ENCODE data around the gene TVP23B.
"Not testable (repeated sequence)": the region's sequence is repeated elsewhere in the genome, so short reads cannot be mapped to it uniquely, and the experiment has no call there.

TVP23B gene

DNA sequence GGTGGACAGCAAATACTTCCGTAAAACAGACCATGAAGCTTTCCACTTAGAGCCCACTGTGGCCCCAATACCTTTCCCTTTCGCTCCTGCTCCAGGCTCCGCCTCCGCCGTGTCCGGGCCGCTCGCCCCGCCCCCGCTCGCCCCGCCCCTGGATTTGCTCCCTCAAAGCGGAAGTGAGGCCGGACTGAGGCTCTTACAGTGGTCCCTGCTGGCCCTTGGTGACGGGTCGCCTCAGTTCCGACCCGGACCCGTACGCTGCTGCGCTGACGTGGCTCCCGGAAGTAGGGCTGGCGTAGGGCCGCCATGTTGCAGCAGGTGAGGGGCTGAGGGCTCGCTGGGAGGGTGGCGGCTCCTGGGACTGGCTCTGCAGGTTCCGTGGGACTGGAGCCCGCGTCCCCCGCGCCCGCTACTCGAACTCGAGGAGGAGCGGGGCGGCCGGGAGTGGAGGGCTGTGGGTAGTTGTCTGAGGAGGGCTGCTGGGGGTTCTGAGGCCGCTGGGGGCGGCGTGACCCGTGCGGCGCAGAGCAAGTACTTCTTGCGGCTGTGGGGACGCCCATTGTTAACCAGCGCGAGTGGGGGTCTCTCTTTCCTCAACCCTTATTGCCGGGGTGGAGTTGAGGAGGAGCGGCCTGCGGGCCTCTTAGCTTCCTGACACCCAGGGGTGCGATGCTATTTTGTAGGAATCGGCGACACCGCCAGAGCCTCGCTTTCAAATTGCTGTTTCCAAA lies at the start of gene TVP23B:
Gene TVP23B, plus strand, starts transcription at position 193 of the 728 bp plus-strand sequence. Its CDS starts 111 bp downstream, at position 304.
- FAIRE-seq = not testable (repeated sequence)

DNA sequence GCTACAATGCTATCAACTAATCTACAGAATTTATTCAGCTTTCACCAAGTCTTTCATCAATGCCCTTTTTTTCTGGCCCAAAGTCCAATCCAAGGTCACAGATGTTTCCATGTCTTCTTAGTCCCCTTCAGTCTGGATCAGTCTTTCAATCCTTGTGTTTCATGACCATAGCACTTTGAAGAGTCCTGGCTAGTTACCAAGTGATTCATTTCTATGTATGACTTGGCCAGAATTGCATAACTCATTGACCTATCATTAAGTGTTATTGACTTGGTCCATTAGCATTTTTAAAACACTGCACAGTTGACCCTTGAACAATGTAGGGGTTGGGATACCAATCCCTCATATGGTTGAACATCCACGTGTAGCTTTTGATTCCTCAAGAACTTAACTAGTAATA lies 48.5 kb upstream of the TVP23B start:
- FAIRE-seq = not testable (repeated sequence)

DNA sequence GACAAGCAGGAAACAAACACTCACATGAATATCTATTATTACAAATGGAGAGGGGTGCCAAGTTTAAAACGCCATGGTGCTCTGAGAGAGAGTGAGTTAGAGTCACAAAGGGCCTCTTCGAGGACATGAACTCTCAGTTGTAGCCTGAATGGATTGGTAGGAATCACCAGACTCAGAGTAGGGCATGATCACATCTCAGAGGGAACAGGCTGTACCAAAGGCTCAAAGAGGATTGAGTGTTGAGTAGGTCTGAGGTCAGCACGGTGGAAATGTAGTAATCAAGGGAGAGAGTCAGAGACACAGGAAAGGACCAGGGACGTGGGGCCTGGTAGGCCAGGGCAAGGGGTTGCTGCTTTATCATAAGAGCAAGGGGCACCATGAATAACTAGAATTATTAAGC lies 47.6 kb upstream of the TVP23B start:
- not testable (repeated sequence) for FAIRE-seq

DNA sequence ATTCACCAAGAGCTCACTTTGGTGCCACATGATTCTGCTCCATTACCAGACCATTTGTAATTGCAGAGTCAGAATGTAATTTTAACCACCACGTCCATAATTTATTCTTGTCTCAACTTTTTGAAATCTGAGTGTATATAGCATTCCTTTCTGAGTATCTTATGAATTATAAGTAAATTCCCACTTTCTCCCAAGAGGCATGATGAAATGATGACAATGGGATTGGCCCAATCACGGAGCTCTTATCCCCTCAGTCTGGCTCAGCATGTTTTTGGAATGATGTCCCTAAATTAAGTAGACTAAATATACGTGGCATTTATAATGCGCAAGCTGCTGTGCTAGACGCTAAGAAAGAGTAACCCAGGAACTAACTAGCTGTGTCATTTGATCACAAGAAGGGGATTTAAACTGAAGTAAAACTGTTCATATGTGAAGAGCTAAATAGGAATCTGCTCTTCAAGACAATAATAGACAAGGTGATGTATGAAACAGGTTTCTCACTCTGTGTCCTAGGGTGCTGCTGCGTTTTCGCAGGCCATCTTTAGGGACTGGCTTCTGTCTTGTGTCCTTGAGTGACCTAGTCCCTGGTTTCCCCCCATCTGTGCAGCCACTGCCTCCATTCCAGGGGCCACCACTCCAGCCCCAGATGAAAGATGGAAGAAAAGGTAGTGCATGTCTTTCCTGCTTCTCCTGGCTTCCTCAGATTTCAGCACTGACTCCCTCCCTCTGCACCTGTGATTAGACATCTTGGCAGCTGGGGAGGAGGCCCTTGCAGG lies 41.2 kb upstream of the TVP23B start:
- FAIRE-seq = not testable (repeated sequence)

DNA sequence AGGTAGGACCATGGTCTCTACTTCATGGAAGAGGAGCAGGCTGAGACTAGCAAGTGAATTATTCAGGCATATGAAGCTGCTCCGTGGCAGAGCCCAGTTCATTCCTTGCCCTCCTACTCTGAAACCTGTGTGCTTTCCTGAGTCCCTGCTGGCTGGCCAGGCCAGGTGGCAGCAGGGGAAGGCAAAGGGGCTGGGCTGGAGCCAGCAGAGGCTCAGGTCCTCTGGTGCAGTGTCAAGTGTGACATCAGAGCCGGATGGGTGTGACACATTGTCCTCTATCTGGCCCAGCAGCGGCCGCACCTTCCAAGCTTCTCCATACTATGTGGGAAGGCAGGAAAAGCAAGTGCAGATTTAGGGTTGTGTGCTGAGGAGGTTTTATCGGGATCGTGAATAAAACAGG lies 39.8 kb upstream of the TVP23B start:
- FAIRE-seq = not testable (repeated sequence)

DNA sequence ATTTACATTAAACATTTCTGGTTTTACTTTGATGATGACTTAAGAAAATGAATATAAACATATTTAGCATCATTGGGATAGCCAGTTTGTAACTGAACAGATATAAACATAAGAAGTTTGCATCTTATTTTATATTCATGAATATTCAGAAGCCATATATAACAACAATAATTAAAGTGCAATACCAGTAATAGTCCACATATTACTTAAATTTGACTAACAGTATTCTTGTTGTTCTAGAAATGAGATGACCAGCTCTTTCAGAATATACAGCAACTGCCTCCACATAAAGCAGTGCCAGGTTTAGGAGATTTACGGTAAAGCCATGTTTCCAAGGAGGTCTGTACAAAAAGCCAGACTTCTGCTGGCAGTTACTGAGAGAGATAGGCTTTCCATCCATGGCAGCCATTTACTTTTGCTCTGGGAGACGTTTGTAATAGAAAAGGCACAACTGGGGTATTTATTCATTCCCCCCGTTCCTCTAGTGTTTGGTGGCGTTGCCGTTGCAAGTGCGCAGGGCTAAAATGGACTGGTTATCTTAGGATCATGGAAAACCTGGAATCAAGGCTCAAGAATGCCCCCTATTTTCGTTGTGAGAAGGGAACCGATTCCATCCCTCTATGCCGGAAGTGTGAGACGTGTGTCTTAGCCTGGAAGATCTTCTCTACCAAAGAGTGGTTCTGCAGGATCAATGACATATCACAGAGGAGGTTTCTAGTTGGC lies 37.1 kb upstream of the TVP23B start, which contains the start of gene FBXW10:
Gene FBXW10, plus strand, starts transcription at position 356 of the 723 bp plus-strand sequence. Its CDS starts 191 bp downstream, at position 547.
- FAIRE-seq = peak; percentile 92

DNA sequence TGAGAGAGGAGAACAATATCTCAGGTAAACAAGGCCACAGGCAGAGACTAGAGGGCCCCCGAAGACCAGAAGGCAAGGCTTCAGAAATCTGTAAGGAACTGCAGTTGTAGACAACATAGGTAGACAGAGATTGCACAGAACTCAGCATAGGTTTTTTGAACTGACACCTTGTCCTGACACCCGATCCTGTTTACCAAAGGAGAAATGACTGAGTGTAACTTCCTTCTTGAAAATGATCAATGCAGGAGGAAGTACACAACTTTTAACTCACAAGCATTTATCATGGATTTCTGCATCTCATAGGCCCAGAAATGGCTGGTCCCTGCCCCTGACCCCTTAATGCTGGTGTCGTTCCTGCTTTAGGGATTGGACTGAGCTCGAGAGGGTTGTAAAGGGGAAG lies 36.3 kb upstream of the TVP23B start:
- not testable (repeated sequence) for FAIRE-seq

DNA sequence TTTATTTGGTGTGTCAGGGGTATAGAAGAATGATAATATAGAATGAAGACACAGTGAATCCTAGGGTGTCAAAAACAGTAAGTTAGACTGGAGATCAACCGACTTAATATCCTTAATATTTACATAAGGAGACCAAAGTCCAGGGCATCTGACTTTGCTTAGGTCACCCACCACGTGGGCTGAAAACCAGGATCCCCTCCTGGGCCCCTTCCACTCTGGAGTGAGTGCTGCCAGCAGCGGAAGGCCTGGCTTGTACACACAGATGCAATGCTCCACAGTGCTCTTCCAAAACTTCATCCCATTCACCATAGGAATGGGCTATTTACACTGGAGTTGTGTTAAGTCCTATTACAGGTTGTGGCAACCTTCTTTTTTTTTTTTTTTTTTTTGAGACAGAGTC lies 34.4 kb upstream of the TVP23B start:
- not testable (repeated sequence) for FAIRE-seq

DNA sequence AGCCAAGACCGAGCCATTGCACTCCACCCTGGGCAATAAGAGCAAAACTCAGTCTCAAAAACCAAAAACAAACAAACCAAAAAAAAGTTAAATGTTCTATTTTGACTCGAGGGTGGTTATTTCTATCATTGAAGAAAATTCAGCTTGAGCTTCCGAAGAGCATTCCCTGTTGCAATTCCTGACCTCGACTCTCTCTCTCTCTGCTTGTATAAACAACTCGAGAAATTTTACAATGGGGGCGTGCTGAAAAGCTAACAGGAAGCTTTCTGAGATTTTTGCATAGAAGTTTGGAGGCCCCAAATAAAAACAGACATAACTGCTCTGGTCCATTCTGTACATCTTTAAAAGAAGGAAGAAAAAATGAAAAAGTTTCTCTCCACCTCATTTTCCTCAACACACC lies 33.5 kb upstream of the TVP23B start:
- FAIRE-seq = not testable (repeated sequence)

DNA sequence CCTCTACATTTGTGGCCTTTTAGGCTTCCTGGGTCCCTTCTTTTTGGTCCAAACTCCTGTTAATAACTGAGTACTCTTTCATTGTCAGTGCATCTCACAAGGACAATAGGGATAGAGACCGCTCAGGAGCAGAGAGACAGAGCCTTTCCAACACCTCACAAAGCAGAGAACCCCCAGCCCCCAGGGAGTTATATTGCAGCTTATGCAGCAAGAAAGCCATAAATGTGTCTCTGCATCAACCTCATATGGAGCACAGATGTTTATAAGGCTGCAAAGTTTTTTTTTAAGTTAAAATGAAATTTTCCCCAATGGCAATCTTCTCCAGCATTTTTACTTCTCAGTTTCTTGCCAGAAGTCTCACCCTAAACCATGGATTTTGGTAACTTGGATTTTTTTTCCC lies 30.7 kb upstream of the TVP23B start:
- not testable (repeated sequence) for FAIRE-seq

DNA sequence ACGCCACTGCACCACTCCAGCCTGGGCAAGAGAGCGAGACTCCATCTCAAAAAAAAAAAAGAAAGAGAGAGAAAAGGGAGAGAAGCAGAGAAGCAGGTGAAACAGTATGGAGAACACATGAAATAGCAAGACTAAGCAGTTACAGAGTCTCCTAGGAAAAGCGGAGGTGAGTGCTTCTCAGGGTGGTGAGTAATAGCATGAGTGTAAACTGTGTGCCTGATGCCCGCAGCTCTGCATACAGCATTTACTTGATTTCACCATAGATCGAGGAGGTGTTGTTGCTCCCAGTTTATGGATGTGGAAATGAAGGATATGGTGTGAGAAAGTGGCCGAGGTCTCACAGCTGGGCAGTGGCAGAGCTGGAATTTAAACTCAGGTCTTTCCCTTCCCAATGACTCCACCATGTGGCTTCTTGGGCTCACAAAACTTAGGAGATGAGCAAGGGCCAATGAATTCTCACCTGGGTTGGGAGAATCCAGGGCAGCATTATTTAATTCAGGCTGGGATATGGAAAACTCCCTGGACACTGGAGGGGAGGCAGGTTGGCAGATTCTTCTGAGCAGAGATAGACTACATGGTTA lies 27.1 kb upstream of the TVP23B start:
- FAIRE-seq = not testable (repeated sequence)

DNA sequence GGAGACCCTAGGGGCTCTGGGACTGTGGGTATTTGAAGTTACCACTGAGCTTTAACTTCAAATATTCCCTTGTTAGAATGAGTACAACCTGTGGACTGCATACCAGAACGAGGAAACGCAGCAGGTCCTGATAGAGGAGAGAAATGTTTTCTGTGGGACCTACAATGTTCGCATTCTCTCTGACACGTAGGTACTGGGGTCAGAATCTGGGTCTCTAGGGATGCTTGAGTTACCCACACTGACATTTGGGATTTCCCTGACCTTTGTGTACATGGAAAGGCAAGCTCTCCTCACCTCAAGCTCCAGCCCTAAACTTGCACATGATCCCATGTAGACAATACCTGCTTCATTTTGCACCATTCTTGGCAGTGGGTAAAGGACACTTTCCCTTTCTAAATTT lies 25.0 kb upstream of the TVP23B start:
- not testable (repeated sequence) for FAIRE-seq

DNA sequence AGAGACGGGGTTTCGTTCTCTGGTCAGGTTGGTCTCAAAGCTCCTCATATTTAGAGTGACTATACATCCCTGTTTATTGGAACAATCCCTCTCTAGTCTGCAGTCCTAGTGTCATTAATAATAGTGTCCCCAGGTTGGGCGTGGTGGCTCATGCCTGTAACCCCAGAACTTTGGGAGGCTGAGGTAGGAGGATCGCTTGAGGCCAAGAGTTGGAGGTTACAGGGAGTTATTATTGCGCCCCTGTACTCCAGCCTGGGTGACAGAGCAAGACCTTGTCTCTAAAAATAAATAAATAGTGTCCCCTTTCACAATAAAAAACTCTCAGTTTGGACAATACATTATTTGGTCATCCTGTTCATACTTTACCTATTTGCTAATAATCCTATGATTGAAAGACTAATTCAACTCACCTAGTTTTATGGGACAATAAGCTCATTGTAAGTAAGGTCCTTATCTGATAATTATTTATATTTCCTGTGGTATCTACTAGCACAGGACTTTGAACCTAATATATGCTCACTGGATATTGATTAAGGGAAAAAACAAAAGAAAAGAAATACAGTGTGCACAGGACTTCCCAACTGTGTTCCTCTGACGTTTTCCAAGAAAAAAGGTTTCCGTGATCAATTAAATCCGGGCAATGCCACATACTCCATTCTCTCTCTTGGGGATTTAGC lies 23.5 kb upstream of the TVP23B start:
- not testable (repeated sequence) for FAIRE-seq

DNA sequence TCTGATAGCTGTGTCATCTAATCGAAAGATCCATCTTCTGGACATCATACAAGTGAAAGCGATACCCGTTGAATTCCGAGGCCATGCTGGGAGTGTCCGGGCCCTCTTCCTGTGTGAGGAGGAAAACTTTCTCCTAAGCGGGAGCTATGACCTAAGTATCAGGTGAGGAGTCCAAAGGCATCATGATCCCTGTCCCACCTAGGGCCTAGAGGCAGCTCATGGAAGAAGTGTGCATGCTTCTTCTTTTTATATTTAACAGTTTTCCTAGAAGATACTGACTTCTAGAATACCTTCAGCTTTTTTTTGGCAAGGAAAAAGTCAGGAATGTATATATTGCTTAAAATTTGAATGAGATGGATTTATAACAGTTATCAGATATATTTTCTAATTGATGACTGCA lies 22.6 kb upstream of the TVP23B start:
- not testable (repeated sequence) for FAIRE-seq

DNA sequence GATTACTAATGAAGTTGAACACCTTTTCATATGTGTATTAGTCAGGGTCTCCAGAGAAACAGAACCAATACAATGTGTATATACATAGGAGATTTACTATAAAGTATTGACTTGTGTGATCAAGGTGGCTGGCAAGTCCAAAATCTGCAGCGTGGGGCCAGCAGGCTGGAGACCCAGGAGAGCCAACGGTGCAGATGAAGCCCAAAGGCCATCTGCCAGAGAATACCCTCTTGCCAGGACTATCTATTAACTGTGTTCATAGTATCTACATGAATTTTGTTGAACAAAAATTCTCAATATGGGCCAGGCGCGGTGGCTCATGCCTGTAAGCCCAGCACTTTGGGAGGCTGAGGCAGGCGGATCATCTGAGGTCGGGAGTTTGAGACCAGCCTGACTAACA lies 20.8 kb upstream of the TVP23B start:
- FAIRE-seq = not testable (repeated sequence)

DNA sequence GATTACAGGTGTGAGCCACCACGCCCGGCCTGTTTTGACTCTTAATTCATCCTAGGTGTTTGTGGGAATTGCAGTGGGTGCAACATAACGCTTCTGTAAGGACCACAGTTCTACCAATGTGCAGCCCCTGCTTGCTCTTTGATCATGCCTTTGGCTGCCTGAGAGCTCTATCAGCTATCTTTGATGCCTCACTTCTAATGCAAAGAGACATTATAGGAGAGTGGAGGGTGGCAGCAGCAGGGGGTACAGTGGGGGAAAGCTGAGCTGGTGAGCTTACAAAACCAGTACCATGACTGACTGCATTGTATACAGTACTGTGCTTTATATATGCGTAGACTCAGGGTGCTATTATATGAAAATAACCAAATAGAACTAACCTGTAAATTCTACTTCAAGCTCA lies 10.4 kb upstream of the TVP23B start:
- FAIRE-seq = not testable (repeated sequence)

DNA sequence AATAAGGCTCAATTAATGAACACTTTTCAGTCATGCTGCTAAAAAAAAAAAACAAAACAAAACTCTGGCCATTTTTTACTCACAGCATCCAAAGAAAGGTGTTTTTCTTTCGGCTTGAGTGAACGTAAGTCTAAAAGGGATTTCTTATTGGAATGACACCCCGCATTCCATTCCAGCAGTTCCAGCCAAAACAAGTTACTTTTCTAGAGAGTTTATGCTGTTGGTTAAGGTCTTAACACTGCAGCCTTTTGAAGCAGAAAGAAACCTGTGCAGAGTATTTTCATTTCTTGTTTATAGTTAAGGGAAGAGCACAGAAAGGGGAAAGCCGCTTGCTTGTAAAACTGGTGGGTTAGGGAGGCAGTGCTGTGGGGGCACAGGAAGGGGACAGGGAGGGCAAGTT lies 9.9 kb upstream of the TVP23B start:
- FAIRE-seq = not testable (repeated sequence)

DNA sequence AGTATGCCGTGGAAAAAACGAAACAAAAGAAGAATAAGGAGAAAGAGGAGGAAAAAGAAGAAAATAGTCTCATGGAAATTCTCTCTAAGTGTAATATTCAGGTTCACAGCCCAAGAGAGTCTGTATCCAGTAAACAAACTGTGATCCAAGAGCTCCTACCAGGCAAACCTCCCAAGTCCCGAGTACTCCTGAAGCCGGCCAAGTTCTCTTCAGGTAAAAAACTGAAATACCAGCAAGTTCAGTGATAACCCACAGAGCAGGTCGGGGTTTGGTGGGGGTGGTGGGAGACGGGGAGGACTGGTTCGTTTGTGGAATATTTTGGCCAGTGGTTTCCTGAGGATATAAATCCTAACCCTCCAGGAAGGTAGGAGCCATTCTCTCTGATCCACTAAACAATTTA lies 8.5 kb upstream of the TVP23B start:
- FAIRE-seq = no peak

DNA sequence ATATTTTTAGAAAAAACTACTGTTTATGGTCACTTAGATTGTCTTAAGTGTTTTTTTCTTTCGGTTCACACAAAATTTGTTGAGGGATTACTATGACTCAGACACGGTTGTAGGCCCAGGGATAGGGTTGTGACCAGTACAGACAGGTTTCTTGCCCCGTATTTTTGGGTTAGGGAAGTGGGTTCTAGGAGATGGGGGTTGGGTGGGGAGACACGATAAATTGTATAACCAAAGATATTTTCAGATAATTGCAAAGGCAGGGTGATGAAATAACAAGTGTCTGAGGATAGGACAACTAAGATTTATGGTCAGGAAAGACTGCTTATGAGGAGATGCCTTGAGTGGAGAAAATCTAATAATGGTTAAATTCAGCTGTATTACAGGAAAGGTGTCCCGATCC lies 822 bp downstream of the TVP23B start:
- not testable (repeated sequence) for FAIRE-seq

DNA sequence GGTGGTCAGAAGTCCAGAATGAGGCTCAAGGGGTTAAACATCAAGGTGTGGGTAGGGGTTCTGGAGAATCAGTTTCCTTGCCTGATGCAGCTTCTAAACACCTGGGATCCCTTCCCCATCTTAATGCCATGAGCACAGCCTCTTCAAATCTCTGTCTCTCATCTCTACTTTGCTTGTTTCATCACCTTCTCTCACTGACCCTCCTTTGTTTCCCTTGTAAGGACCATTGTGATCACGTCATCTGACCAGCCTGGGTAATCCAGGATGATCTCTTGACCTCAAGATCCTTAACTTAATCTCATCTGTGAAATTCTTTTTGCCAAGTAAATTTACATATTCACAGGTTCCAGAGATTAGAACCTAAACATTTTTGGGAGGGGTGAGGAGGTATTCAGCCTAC lies 5.0 kb downstream of the TVP23B start:
- not testable (repeated sequence) for FAIRE-seq

DNA sequence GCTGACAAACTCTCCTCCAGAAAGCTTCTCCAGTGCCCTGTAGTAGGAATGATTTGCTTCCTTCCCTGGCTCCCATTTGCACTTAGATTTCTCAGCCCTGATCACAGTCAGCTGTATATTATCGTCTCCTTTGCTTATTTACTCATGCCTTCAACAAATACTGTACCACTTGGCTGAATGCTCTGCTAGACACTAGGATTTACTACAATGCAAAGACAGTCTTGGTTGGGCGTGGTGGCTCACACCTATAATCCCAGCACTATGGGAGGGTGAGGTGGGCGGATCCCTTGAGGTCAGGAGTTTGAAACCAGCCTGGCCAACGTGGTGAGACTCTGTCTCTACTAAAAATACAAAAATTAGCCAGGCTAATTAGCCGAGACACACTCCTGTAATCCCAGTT lies 5.9 kb downstream of the TVP23B start:
- FAIRE-seq = not testable (repeated sequence)

DNA sequence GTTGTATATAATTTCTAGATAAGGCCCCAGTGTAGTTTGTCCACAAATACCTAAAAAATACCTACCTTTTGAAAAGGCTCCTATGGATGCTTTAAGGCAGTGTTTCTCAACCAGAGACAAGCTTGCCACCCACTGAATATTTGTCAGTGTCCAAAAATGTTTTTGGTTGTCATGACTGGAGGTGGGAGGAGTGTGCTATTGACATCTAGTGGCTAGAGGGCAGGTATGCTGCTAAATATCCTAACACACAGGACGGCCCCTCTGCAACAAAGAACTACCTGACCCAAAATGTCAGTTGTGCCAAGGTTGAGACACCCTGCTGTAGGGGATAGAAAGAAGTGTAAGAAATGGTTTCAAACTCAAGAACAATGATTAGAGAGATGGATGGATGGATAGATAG lies 10.4 kb downstream of the TVP23B start:
- not testable (repeated sequence) for FAIRE-seq
